ENCODE results near the gene ANKRD12.

- TF ChIP-seq CTCF (IDR thresholded peaks at IDR 0.05): no peak
- no peak for TF ChIP-seq POLR2A (IDR thresholded peaks at IDR 0.05)
- TF ChIP-seq EP300 (IDR thresholded peaks at IDR 0.05): no peak
- TF ChIP-seq POLR2AphosphoS5 (IDR thresholded peaks at IDR 0.05): no peak
Observed at GRCh38 chr18:9113468-9114149, 23.0 kb upstream of the ANKRD12 start.
